K562 (cell line): ENCODE results near the gene NKG7.

ENCODE experiments used
- BRCA1 ChIP-seq, 2 experiments: fragments of 450-650 bp in 1 of 2; sonication (generic) in 1 of 2; formaldehyde crosslinking in 1 of 2; IDR thresholded peaks; 2 replicates each; pipeline versions ENCODE4 v1.5.0 to v1.6.1; 2017 to 2020; ENCODE audit warnings: mild to moderate bottlenecking in 1 of 2, missing genetic modification reagents in 1 of 2
- ZBTB7A ChIP-seq: IDR thresholded peaks from 2 replicates; pipeline ENCODE4 v1.6.1; 2011; ENCODE audit warnings: low read depth, mild to moderate bottlenecking, low read length, moderate library complexity, borderline replicate concordance; ENCODE audit not compliant: control insufficient read depth
- ZNF3 ChIP-seq: fragments of 250-450 bp; sonication (Bioruptor Pico); IDR thresholded peaks from 2 replicates; pipeline ENCODE4 v1.5.0; 2021; ENCODE audit warnings: mild to moderate bottlenecking, moderate library complexity

DNA sequence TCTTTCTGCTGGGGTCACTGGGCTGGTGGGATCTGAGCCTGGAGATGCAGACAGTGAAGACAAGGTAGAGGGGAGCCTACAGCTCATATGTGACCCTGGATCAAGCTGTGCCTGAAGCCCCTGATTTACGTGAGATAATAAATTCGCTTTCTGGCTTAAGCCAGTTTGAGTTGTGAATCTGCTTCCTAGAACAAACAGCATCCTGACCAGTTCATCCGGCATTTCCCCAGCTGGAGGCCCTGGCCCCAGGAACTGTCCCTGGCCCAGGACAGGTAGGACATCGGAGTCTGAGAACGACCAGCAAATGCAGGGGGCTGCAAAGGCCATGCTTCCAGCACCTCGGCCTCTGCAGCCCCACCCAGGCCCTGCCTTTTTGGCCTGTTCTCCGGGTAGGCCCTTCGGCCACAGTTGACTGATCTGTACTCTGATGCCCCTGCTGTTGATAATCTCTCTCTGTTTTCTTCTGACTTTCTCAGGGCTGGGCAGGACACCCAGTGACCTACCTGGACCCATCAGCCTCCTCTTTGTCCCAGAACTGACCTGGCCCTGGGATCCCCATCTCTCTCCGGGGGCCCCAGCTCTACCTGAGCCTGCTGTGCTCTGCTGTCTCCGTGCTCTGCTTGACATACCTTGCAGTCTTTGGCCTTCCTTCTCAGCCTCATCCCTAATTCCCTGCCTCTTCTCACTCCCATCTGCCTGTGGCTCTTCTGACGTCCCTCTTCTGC lies 21.0 kb downstream of the NKG7 start:
- TF ChIP-seq BRCA1 (IDR thresholded peaks at IDR 0.05) (no peak), BRCA1 (CRISPR knock-in tag; IDR thresholded peaks at IDR 0.05) (no peak), ZNF3 (no peak), ZBTB7A (no peak)
